LNCaP clone FGC (cell line): ENCODE results near the gene HSPB6.

ENCODE experiments used
- DNase-seq: peaks from one replicate; pipeline ENCODE4 v3.0.0-alpha.2; 2011; ENCODE audit warnings: low read depth
- H3K4me3 ChIP-seq: 2 replicates; pipeline ENCODE4 v1.5.1; 2011; ENCODE audit warnings: mild to moderate bottlenecking, low read depth, low read length, control low read depth
- TF ChIP-seq, protein P1 (sequence below): IDR thresholded peaks from 2 replicates; pipeline ENCODE4 v1.5.1; 2012; ENCODE audit warnings: mild to moderate bottlenecking; ENCODE audit not compliant: control insufficient read depth, insufficient read depth; ENCODE audit errors: extremely low read depth

The HSPB6 gene

GRCh38 chr19:35748106-35749020 is 8.5 kb downstream of the HSPB6 start, which contains the start of gene LIN37:
LIN37 (plus strand) TSS chr19:35748576; CDS start chr19:35748725, 149 bp downstream.
- peak within 1 kb of the TSS; percentile 89 for H3K4me3 ChIP-seq
- peak; percentile 98 for DNase-seq
- TF ChIP-seq, protein P1, sequence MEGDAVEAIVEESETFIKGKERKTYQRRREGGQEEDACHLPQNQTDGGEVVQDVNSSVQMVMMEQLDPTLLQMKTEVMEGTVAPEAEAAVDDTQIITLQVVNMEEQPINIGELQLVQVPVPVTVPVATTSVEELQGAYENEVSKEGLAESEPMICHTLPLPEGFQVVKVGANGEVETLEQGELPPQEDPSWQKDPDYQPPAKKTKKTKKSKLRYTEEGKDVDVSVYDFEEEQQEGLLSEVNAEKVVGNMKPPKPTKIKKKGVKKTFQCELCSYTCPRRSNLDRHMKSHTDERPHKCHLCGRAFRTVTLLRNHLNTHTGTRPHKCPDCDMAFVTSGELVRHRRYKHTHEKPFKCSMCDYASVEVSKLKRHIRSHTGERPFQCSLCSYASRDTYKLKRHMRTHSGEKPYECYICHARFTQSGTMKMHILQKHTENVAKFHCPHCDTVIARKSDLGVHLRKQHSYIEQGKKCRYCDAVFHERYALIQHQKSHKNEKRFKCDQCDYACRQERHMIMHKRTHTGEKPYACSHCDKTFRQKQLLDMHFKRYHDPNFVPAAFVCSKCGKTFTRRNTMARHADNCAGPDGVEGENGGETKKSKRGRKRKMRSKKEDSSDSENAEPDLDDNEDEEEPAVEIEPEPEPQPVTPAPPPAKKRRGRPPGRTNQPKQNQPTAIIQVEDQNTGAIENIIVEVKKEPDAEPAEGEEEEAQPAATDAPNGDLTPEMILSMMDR, result no peak

DNA sequence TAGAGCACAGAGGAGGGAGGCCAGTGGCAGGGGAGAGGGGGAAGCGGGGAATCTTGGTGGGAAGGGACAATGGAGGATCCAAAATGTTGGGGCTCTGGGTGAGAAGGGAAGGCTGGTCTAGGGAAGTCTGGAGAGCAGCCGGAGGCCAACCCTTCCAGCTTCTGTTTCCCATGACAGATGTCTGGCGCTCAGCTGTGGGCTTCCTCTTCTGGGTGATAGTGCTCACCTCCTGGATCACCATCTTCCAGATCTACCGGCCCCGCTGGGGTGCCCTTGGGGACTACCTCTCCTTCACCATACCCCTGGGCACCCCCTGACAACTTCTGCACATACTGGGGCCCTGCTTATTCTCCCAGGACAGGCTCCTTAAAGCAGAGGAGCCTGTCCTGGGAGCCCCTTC is 10.3 kb downstream of the HSPB6 start:
- peak overlapping the region; percentile 98 for H3K4me3 ChIP-seq
- no peak for DNase-seq
- TF ChIP-seq, protein P1, result no peak

- TF ChIP-seq, protein P1, result no peak
- peak overlapping the region; percentile 98 for H3K4me3 ChIP-seq
- DNase-seq, result no peak
Measured at GRCh38 chr19:35746087-35746462, 10.8 kb downstream of the HSPB6 start.

GRCh38 chr19:35745328-35746086 is 11.3 kb downstream of the HSPB6 start, which contains the start of the genes PSENEN and U2AF1L4:
PSENEN (plus strand) TSS chr19:35745651; CDS start chr19:35745931, 280 bp downstream.
U2AF1L4 (minus strand) TSS chr19:35745418; CDS start chr19:35745391, 27 bp downstream.
- DNase-seq, result peak; percentile 98
- TF ChIP-seq, protein P1, result no peak
- peak within 1 kb of the TSS; percentile 98 for H3K4me3 ChIP-seq

- TF ChIP-seq, protein P1, result peak; percentile 32
- peak overlapping the region; percentile 98 for H3K4me3 ChIP-seq
- DNase-seq, result peak; percentile 81
Measured at GRCh38 chr19:35744430-35745327, 12.2 kb downstream of the HSPB6 start.

DNA sequence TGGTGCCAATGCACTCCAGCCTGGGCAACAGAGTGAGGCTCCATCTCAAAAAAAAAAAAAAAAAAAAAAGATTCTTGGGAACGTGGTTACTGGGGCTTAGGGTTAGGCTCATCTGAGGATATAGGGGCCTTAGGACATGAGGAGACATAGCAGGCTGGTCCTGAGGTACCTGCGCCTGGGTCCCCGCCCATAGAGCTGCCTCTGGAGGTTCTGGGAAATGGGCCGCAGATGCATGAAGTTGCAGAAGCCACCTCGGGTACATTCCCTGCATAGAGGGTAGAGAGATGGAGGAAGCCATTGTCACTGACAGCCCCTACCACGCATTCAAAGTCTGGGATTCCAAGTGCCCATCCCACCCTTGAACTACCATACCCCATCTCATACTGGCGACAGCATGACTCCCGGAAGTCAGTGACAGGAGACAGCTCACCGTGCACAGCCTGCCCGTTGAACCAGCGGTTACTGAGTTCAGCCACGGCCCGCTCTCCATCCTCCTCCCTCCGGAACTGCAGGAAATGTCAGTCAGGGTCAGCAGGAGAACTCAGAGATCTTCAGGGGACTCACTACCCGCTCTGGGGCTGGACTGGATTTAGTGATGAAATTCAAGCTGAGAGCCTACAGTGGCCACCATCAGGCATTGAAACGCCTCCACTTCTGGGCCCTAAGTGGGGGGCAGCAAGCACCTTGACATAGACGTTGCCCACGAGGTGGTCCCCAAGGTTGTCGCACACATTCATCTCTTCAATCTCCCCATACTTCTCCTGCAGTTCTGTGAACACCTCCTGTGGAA is 13.0 kb downstream of the HSPB6 start:
- TF ChIP-seq, protein P1, result no peak
- no peak for DNase-seq
- peak overlapping the region; percentile 98 for H3K4me3 ChIP-seq
